ENCODE measurements around the gene GRPEL2. TPM values are rescaled to one million over a fixed set of nuclear protein-coding genes. Genes with fewer than 3 reads are reported as not detected.

GRPEL2 gene
- total RNA-seq, 4 donors from 2014 or later: 2.2 to 10.6 (median 6.4) TPM

GRCh38 chr5:149299451-149300054 lies 45.7 kb upstream of the GRPEL2 start:
- no peaks in the 10 kb centered on the region for H3K9me3 ChIP-seq
- H3K27ac ChIP-seq: no peak overlapping the region
- WGBS, 2 donors (ENCODE audit: low coverage in 1 of 2): 30 to 68% methylated on average over 2 to 14 of the region's 14 CpGs
- DNase-seq: no peak
- H3K4me1 ChIP-seq: no peaks in the 10 kb centered on the region
- TF ChIP-seq POLR2A (IDR thresholded peaks at IDR 0.05): no peak
- no peak for TF ChIP-seq POLR2AphosphoS5 (IDR thresholded peaks at IDR 0.05)
- no peak for TF ChIP-seq EP300 (IDR thresholded peaks at IDR 0.05; ENCODE audit: low read depth)
- no peak for TF ChIP-seq CTCF (IDR thresholded peaks at IDR 0.05)
- intact Hi-C loops (cut with DNase I; ENCODE audit: low total_unique reads): no loop called here
- in situ Hi-C loops (cut with MboI; ENCODE audit: low pct_ligation_motif_present in 1 of 4, low pct_unique_long_range_greater_than_20kb in 1 of 4, low sequenced_read_pairs in 3 of 4): no loop called here
- no peak overlapping the region for H3K4me3 ChIP-seq
- H3K27me3 ChIP-seq: no peaks in the 10 kb centered on the region
- H3K36me3 ChIP-seq: no peaks in the 10 kb centered on the region

- no peak for DNase-seq
- Histone ChIP-seq H3K36me3 (no peaks in the 10 kb centered on the region), H3K27ac (no peak overlapping the region), H3K9me3 (no peaks in the 10 kb centered on the region), H3K4me1 (no peaks in the 10 kb centered on the region), H3K27me3 (no peaks in the 10 kb centered on the region), H3K4me3 (no peak overlapping the region)
- whole genome bisulfite sequencing, 2 donors (ENCODE audit: low coverage in 1 of 2): 84% methylated on average over 6 of the region's 6 CpGs; no CpG with 5 or more reads in 1 of the 2 donors
- intact Hi-C loops (cut with DNase I; ENCODE audit: low total_unique reads) (no loop called here), in situ Hi-C loops (cut with MboI; ENCODE audit: low pct_ligation_motif_present in 1 of 4, low pct_unique_long_range_greater_than_20kb in 1 of 4, low sequenced_read_pairs in 3 of 4) (no loop called here)
- TF ChIP-seq EP300 (IDR thresholded peaks at IDR 0.05; ENCODE audit: low read depth) (no peak), CTCF (IDR thresholded peaks at IDR 0.05) (no peak), POLR2A (IDR thresholded peaks at IDR 0.05) (no peak), POLR2AphosphoS5 (IDR thresholded peaks at IDR 0.05) (no peak)
Measured at GRCh38 chr5:149300441-149300840, 44.9 kb upstream of the GRPEL2 start.

GRCh38 chr5:149301049-149301743 lies 44.1 kb upstream of the GRPEL2 start:
- intact Hi-C loops (cut with DNase I; ENCODE audit: low total_unique reads): no loop called here
- TF ChIP-seq EP300 (IDR thresholded peaks at IDR 0.05; ENCODE audit: low read depth) (no peak), POLR2AphosphoS5 (IDR thresholded peaks at IDR 0.05) (no peak), CTCF (IDR thresholded peaks at IDR 0.05) (no peak), POLR2A (IDR thresholded peaks at IDR 0.05) (no peak)
- Histone ChIP-seq H3K4me1 (no peaks in the 10 kb centered on the region), H3K4me3 (no peak overlapping the region), H3K9me3 (no peaks in the 10 kb centered on the region), H3K36me3 (no peaks in the 10 kb centered on the region), H3K27ac (no peak overlapping the region), H3K27me3 (no peaks in the 10 kb centered on the region)
- in situ Hi-C loops (cut with MboI; ENCODE audit: low pct_ligation_motif_present in 1 of 4, low pct_unique_long_range_greater_than_20kb in 1 of 4, low sequenced_read_pairs in 3 of 4): no loop called here
- DNase-seq: no peak
- WGBS, 2 donors (ENCODE audit: low coverage in 1 of 2): 90% methylated on average over 13 of the region's 13 CpGs; no CpG with 5 or more reads in 1 of the 2 donors

GRCh38 chr5:149301744-149302380 lies 43.4 kb upstream of the GRPEL2 start:
- Histone ChIP-seq H3K4me1 (no peaks in the 10 kb centered on the region), H3K27ac (no peak overlapping the region), H3K27me3 (no peaks in the 10 kb centered on the region), H3K4me3 (no peak overlapping the region), H3K36me3 (no peaks in the 10 kb centered on the region), H3K9me3 (no peaks in the 10 kb centered on the region)
- intact Hi-C loops (cut with DNase I; ENCODE audit: low total_unique reads) (no loop called here), in situ Hi-C loops (cut with MboI; ENCODE audit: low pct_ligation_motif_present in 1 of 4, low pct_unique_long_range_greater_than_20kb in 1 of 4, low sequenced_read_pairs in 3 of 4) (no loop called here)
- no peak for DNase-seq
- 33 to 81% methylated on average over 1 to 8 of the region's 8 CpGs for WGBS, 2 donors (ENCODE audit: low coverage in 1 of 2)
- no peak for TF ChIP-seq CTCF (IDR thresholded peaks at IDR 0.05)
- no peak for TF ChIP-seq POLR2A (IDR thresholded peaks at IDR 0.05)
- no peak for TF ChIP-seq EP300 (IDR thresholded peaks at IDR 0.05; ENCODE audit: low read depth)
- no peak for TF ChIP-seq POLR2AphosphoS5 (IDR thresholded peaks at IDR 0.05)
